ENCODE results near the gene NLRP13.

The NLRP13 gene

GRCh38 chr19:55867101-55867500 lies 65.0 kb downstream of the NLRP13 start:
- DNase-seq (ENCODE audit: low read depth in 2 of 2), result no peak
- TF ChIP-seq, protein P1, sequence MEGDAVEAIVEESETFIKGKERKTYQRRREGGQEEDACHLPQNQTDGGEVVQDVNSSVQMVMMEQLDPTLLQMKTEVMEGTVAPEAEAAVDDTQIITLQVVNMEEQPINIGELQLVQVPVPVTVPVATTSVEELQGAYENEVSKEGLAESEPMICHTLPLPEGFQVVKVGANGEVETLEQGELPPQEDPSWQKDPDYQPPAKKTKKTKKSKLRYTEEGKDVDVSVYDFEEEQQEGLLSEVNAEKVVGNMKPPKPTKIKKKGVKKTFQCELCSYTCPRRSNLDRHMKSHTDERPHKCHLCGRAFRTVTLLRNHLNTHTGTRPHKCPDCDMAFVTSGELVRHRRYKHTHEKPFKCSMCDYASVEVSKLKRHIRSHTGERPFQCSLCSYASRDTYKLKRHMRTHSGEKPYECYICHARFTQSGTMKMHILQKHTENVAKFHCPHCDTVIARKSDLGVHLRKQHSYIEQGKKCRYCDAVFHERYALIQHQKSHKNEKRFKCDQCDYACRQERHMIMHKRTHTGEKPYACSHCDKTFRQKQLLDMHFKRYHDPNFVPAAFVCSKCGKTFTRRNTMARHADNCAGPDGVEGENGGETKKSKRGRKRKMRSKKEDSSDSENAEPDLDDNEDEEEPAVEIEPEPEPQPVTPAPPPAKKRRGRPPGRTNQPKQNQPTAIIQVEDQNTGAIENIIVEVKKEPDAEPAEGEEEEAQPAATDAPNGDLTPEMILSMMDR (IDR thresholded peaks at IDR 0.05; ENCODE audit: low read depth, low read length), result no peak
- H3K4me3 ChIP-seq (replicated peaks in 1 of 2; ENCODE audit: low read depth in 2 of 2, low read length in 2 of 2), result no peak overlapping the region

GRCh38 chr19:55866521-55866920 lies 65.6 kb downstream of the NLRP13 start:
- TF ChIP-seq, protein P1 (IDR thresholded peaks at IDR 0.05; ENCODE audit: low read depth, low read length), result no peak
- no peak for DNase-seq (ENCODE audit: low read depth in 2 of 2)
- no peak overlapping the region for H3K4me3 ChIP-seq (replicated peaks in 1 of 2; ENCODE audit: low read depth in 2 of 2, low read length in 2 of 2)

DNA sequence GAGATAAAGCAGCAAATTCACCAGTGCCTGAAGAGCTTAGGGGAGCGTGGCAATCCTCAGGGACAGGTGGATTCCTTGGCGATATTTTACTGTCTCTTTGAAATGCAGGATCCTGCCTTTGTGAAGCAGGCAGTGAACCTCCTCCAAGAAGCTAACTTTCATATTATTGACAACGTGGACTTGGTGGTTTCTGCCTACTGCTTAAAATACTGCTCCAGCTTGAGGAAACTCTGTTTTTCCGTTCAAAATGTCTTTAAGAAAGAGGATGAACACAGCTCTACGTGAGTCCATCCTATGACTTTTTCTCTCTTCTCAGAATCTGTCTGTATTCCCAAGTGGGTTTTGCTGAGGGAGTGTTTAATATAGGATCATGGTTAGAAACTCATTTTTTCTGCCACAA lies 73.2 kb downstream of the NLRP13 start:
- no peak for DNase-seq (ENCODE audit: low read depth in 2 of 2)
- TF ChIP-seq, protein P1 (IDR thresholded peaks at IDR 0.05; ENCODE audit: low read depth, low read length), result no peak
- no peak overlapping the region for H3K4me3 ChIP-seq (replicated peaks in 1 of 2; ENCODE audit: low read depth in 2 of 2, low read length in 2 of 2)

DNA sequence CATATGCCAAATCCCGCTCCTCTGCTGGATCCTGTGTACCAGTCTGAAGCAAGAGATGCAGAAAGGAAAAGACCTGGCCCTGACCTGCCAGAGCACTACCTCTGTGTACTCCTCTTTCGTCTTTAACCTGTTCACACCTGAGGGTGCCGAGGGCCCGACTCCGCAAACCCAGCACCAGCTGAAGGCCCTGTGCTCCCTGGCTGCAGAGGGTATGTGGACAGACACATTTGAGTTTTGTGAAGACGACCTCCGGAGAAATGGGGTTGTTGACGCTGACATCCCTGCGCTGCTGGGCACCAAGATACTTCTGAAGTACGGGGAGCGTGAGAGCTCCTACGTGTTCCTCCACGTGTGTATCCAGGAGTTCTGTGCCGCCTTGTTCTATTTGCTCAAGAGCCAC lies 73.7 kb downstream of the NLRP13 start:
- TF ChIP-seq, protein P1 (IDR thresholded peaks at IDR 0.05; ENCODE audit: low read depth, low read length), result no peak

DNA sequence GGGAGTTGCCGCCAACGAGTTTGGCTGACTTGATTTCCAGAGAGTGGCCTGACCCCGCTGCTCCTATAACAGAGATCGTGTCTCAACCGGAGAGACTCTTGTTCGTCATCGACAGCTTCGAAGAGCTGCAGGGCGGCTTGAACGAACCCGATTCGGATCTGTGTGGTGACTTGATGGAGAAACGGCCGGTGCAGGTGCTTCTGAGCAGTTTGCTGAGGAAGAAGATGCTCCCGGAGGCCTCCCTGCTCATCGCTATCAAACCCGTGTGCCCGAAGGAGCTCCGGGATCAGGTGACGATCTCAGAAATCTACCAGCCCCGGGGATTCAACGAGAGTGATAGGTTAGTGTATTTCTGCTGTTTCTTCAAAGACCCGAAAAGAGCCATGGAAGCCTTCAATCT lies 74.2 kb downstream of the NLRP13 start:
- TF ChIP-seq, protein P1 (IDR thresholded peaks at IDR 0.05; ENCODE audit: low read depth, low read length), result no peak
- DNase-seq (ENCODE audit: low read depth in 2 of 2), result no peak
- no peak overlapping the region for H3K4me3 ChIP-seq (replicated peaks in 1 of 2; ENCODE audit: low read depth in 2 of 2, low read length in 2 of 2)

More for the DNA sequence above, 73.7 kb downstream of the NLRP13 start:
- DNase-seq (ENCODE audit: low read depth in 2 of 2), result no peak
- no peak overlapping the region for H3K4me3 ChIP-seq (replicated peaks in 1 of 2; ENCODE audit: low read depth in 2 of 2, low read length in 2 of 2)

GRCh38 chr19:55857149-55857548 lies 75.0 kb downstream of the NLRP13 start:
- TF ChIP-seq, protein P1 (IDR thresholded peaks at IDR 0.05; ENCODE audit: low read depth, low read length), result no peak
- no peak overlapping the region for H3K4me3 ChIP-seq (replicated peaks in 1 of 2; ENCODE audit: low read depth in 2 of 2, low read length in 2 of 2)
- no peak for DNase-seq (ENCODE audit: low read depth in 2 of 2)

- no peak for DNase-seq (ENCODE audit: low read depth in 2 of 2)
- TF ChIP-seq, protein P1 (IDR thresholded peaks at IDR 0.05; ENCODE audit: low read depth, low read length), result no peak
- H3K4me3 ChIP-seq (replicated peaks in 1 of 2; ENCODE audit: low read depth in 2 of 2, low read length in 2 of 2), result no peak overlapping the region
Observed at GRCh38 chr19:55855160-55855559, 77.0 kb downstream of the NLRP13 start.

Data from cardiac fibroblast (primary cell).